HG03521 (cell line): ENCODE results near the gene NKAIN2.
"Not testable (repeated sequence)": the region's sequence is repeated elsewhere in the genome, so short reads cannot be mapped to it uniquely, and the experiment has no call there.

ENCODE experiments used
- ATAC-seq: cut with Tn5 transposase; IDR thresholded peaks from one replicate; pipeline ENCODE4 v1.9.1; 2021; ENCODE audit warnings: mild to moderate bottlenecking, moderate library complexity; ENCODE audit not compliant: unreplicated experiment

Gene NKAIN2

GRCh38 chr6:124022051-124022450, 218.4 kb downstream of the NKAIN2 start:
- not testable (repeated sequence) for ATAC-seq

- ATAC-seq, result no peak
These were observed 219.0 kb downstream of the NKAIN2 start for GRCh38 chr6:124022641-124023040.

DNA sequence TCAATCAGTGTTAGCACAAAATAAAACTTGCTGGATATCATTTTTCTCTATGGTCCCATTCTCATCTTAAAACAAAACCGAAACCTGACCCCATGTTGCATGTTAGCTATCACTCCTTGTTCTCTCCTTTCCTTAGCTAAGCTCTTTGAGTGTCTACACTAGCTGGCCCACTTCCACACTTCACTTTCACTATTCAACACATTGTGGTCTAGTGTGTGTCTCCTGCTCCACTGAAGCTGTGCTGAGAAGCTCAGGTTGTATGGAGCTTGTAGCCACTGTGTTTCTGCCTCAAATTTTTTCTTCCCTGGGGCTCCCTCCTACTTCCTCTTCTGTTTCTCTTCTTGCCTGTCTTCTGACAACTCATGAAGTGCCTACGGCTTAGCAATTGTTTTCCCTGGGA, 223.0 kb downstream of the NKAIN2 start:
- ATAC-seq, result no peak

- ATAC-seq, result no peak
These were observed 223.7 kb downstream of the NKAIN2 start for GRCh38 chr6:124027392-124027791.

DNA sequence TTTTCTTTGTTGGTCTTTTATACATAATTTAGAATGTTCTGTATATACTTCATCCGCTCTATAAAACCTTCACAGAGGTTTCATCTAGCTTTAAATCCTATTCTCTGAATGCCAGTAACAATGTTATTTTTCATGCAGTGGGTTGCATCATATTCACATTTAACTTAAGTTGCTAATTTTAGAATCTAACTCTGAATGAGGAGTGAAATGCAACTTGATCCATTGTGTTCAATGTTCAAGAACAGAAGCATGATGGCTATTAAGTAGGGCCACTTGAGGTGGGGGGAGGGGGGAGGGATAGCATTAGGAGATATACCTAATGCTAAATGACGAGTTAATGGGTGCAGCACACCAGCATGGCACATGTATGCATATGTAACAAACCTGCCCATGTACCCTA, 224.5 kb downstream of the NKAIN2 start:
- no peak for ATAC-seq

GRCh38 chr6:124029567-124029966, 225.9 kb downstream of the NKAIN2 start:
- ATAC-seq, result no peak

- no peak for ATAC-seq
These were observed 229.8 kb downstream of the NKAIN2 start for GRCh38 chr6:124033501-124033900.

- no peak for ATAC-seq
These were observed 232.7 kb downstream of the NKAIN2 start for GRCh38 chr6:124036384-124036783.

- ATAC-seq, result peak; percentile 69
These were observed 237.0 kb downstream of the NKAIN2 start for GRCh38 chr6:124040655-124041054.

GRCh38 chr6:124052120-124052519, 248.5 kb downstream of the NKAIN2 start:
- no peak for ATAC-seq

DNA sequence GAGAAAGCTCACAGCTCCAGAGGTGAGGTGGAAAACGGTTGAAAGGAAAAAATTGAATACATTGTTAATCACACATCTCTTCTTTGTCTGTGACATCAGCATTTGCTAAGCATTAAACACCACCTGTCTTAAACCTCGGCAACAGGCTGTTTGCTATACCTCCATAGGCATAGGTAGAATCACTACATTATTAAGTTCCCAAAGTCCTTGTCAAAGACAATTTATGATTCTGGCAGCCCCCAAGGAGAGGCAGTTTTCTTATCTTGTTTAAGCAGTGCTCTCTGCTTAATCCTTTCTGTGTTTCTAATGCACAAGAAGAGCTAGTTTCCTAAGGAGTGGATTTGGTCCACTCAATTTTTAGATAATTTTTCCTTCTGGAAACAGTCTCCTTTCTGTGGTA, 249.7 kb downstream of the NKAIN2 start:
- no peak for ATAC-seq

DNA sequence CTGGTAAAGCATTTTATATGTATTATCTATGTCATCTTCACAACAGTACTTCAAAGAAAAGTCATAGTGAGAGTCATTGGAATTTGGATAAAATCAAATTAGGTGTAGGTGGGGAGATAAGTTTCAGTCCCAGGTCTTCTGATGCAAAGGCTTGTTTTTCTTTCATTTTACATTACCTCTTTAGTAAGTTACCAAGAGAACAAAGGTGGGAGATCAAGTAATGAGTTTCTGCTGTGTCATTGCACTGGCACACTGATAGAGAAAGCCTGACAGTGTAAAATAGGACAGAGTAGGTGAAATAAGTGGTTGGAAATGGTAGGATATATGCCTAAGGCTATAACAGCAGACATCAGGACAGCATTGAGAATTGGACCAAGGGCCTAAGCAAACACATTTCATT, 250.4 kb downstream of the NKAIN2 start:
- ATAC-seq, result no peak

DNA sequence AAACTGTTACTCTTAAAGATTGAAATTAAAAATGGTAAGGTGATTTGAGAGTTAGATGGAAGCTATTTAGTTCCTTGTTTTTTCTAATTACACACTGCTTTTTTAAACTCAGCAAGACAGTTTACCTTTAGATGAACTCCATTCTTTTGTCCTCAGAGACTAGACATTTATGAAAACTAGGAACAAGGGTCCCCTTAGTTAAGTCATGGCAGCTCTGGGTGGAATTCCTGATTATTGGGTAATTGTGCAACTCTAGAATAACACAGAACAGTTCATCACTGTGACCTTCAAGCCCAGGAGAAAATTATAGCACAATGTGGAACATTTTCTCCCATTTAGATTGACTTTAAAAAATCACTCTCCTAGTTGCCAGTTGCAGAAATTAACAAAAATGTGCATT, 251.7 kb downstream of the NKAIN2 start:
- ATAC-seq, result no peak

DNA sequence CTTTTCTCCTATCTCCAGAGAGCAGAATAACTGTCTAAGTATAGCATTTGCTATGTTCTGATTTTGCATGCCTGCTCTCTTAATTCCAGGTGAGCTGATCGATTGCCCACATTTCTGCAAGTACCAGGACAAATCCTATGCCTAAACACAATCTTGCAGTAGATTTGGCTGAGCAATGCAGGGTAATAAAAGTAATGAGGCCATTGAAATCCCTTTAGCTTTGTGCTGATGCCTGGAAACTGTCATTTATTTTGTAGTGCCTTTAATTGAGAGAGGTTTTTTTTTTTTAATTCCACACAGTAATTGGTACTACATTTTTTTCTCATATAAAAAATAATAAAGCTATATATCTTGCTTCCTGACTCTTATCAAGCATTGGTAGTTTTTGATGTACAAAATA, 252.3 kb downstream of the NKAIN2 start:
- no peak for ATAC-seq

- no peak for ATAC-seq
These were observed 253.0 kb downstream of the NKAIN2 start for GRCh38 chr6:124056407-124057334.

DNA sequence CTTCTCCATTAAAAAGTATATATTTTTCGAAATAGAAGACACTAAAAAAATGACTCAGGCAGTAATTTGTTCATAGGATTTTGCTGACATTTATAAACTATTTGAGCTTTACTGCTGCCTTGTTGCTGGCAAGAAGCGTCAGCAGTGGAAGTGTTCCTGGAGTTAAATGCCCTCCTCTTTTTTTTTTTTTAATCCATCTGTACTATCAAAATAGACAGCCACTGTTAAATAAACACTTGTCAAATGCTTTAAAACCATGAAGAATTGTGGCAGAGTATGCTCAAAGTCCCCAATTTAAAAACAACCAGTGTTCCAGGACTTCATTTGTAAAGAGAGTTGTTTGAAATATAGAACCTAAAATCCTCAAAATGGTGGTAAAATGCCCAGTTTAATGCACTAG, 253.8 kb downstream of the NKAIN2 start:
- no peak for ATAC-seq

GRCh38 chr6:124064317-124065113, 260.9 kb downstream of the NKAIN2 start:
- ATAC-seq, result no peak

GRCh38 chr6:124066269-124066668, 262.6 kb downstream of the NKAIN2 start:
- ATAC-seq, result no peak

DNA sequence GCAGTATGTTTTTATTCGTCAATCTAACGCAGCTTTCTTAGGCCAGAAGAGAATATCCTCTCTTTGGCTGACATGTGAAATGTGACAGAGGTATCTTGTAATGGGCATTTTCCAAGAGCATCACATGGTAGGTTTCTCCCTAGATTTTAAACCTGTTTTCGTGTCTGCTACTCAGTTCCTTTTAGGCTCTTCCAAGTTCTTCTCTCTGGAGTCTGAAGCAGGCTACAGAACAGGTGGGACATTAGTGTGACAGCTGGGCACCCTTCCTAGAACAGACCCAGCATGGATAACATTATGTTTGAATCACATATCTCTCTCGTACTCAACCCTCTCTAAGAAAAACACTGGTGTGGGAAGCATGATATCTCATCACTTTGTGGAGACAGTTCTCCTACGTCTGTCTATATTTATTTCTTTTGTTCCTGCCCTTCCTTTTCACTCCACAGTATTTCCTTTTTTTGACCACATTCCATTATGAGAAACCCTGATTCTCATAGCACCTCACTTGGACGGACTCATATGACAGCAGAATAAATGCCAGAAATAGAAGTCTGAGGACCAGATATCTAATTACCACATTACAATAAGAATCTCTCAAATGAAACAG, 263.4 kb downstream of the NKAIN2 start:
- no peak for ATAC-seq

DNA sequence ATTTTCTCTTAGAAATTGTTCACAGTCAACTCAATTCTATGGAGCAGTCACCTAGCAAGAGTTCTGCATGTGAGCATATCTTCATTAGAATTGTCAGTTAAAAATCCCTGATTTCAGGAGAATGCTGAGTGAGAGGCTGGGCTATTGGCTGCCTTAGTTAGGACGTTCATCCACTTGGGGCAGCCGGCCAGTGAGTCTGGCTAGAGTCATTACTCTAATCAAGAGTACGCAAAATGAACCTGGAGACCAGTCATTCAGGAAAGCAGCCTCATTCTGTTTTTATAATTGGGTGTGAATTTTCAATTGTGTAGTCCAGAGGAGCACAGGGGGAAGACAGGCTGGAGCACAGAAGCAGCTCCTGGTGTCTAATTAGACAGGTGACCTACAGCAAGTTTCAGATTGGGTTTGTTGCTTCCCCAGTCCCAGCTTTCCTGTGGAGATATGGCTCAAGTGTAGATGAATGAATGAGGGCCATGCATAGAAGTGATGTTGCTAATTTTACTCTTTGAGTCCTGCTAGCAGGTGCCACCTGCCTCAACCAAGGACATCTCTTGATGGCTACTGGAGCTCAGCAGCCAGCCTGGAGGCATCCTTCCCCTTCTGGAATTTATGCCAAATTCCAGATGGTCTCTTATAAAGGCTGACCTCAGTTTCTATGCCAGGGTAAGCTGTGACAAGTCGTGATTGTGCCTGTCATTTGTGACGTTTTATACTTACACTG, 265.7 kb downstream of the NKAIN2 start:
- ATAC-seq, result no peak

DNA sequence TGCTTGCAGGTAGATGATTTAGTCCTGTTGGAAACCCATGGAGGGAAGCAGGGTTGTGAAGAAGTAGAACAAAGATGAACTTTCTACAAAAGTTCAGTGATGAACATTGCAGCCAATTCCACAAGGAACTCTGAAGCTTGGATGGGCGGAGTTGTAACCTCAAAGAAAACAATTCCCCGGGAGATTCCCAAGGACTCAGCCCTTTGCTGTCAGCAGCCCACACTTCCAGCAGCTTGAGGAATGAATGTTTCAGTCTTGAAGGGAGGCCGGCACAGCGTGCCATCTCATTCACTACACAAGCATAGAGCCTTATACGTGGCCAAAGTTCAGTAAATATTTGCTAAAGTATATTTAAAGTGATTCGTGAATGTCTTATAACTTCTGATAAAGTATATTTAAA, 269.4 kb downstream of the NKAIN2 start:
- no peak for ATAC-seq
